HG02759 (cell line): ENCODE measurements around the gene EMILIN1.
"Not testable (repeated sequence)": the region's sequence is repeated elsewhere in the genome, so short reads cannot be mapped to it uniquely, and the experiment has no call there.

Experiments used
- ATAC-seq: cut with Tn5 transposase; IDR thresholded peaks from one replicate; pipeline ENCODE4 v1.9.1; 2021; ENCODE audit warnings: mild to moderate bottlenecking, moderate library complexity; ENCODE audit not compliant: unreplicated experiment

EMILIN1 gene

DNA sequence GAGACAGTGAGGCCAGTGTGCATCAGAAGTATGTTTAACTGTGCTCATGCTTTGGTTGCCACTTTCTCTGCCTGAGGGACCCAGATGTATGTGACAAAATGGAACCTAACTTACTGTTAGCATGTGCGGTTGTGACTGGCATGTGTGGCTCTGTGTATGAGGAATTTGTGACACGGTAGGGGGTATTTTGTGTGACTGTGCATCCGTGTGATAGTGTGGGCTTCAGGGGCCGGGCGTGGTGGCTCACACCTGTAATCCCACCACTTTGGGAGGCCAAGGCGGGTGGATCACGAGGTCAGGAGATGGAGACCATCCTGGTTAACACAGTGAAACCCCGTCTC is 40.9 kb downstream of the EMILIN1 start:
- ATAC-seq = not testable (repeated sequence)

DNA sequence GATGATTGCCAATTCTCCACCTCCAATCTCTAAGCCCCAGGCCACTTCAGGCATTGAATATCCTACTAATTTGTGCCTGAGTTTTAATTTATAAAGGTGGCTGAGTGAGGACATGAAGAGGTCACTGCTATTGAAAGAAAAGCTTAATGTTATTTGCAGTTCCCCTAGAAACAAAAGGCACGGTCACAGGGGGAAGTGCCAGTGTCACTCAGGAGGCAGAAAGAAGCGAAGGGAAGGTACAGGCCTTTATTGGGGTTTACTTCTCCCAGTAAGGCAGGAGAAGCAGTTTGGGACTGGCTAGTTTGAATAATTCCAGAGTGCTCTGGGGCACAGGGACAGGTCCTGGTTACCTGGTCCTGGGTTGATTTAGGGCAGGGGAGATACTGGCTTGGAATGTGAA is 43.5 kb downstream of the EMILIN1 start:
- ATAC-seq = no peak

- no peak for ATAC-seq
Measured at GRCh38 chr2:27122791-27123190, 44.4 kb downstream of the EMILIN1 start.

GRCh38 chr2:27123302-27124150 is 45.1 kb downstream of the EMILIN1 start, which contains the start of gene ABHD1:
ABHD1 (plus strand) TSS chr2:27123815; CDS start chr2:27123949, 134 bp downstream.
- no peak for ATAC-seq

GRCh38 chr2:27125104-27125503 is 46.7 kb downstream of the EMILIN1 start:
- no peak for ATAC-seq

DNA sequence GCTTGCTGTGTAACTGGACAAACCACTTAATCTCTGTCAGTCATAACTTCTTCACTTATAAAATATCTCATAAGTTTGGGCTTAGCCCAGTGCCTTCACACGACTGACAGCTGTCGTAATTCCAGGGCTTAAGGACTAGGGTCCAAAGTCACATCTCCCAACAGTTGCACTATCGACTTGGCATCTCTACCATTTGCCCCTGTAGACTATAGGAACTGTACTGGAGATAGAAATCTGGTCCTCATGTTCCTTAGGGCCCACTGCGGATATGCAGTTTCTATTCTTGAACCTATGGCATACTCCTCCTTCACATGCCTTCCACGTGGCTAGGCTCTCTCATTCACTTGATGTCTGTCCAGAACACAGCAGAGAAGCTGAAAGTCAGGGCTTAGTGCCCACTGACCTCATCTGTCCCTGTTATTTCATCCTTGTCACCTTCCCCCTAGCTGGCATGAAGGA is 47.9 kb downstream of the EMILIN1 start:
- ATAC-seq = no peak

DNA sequence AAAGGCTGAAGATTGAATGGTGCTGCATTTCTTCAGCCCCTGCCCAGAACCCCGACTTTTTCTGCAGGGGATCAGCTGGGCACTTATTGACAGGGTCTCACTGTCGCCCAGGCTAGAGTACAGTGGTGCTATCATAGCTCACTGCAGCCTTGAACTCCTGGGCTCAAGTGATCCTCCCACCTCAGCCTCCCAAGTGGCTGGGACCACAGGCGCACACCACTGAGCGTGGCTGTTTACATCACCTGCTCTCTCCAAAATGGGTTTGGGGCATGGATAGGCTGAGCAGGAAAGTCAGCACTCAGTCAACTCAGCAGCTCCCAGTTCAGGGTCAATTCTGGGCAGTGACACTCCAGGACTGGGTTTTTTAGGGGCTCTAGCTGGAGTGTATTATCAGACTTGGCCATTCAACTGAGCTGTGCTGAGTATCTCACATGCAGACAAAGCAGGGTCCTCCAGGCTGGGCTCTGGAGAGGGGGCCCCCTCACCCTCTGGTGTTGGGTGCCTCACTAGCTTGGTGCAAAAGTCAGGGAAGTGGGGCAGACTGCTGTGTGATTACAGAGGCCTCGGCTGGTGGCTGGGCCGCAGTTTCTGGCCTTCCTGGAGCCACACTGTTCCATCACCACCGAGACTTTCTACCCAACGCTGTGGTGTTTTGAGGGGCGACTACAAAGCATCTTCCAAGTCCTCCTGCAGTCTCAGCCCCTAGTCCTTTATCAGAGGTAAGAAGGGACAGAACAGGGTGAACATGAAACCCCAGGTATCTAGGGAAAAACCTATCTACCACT is 49.7 kb downstream of the EMILIN1 start:
- no peak for ATAC-seq

DNA sequence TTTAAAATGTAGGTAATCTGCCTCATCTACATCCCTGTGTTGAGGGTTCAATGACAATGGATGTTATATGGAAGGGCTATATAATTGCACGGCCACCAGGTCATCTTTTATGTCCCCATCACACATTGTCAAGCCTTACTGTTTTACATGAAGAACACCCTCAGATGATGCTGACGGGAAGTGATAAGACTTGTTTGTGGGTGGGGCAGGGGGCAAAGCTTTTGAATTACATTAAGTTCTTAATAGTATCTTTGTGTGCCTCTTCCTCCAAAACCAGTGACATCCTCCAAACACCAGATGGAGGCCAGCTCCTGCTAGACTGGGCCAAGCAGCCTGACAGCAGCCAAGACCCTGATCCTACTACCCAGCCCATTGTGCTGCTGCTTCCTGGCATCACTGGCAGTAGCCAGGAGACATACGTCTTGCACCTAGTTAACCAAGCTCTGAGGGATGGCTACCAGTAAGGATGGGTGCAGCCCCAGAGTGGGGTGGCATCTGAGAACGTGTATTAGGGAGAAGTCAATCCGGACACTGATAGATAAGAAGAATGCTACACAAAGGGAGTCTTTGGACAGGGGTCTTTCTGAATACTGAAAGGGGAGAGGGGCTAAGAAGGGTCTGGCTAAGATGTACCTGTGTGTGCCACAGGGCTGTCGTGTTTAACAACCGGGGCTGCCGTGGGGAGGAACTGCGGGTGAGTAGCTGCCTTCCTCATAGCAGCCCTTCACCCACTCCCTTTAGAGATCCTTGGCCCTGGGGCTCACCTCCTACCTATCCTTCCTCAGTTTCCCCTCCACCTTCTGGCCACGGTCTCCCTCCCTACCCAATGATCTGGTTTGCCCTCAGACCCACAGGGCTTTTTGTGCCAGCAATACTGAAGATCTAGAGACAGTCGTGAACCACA is 50.5 kb downstream of the EMILIN1 start:
- no peak for ATAC-seq

DNA sequence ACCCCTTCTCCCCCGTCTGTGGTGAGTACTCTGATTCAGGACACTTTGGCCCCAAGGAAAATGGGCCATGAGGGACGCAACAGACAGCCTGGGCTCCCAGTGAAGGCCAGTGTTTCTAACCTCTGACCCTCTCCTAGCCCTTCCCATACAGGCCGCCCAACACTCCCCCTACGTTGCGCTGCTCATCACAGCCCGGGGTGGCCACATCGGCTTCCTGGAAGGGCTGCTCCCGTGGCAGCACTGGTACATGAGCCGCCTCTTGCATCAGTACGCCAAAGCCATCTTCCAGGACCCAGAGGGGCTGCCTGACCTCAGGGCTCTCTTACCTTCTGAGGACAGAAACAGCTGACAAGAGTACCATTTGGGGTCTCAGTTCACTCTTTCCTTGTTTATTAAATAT is 52.0 kb downstream of the EMILIN1 start:
- no peak for ATAC-seq

DNA sequence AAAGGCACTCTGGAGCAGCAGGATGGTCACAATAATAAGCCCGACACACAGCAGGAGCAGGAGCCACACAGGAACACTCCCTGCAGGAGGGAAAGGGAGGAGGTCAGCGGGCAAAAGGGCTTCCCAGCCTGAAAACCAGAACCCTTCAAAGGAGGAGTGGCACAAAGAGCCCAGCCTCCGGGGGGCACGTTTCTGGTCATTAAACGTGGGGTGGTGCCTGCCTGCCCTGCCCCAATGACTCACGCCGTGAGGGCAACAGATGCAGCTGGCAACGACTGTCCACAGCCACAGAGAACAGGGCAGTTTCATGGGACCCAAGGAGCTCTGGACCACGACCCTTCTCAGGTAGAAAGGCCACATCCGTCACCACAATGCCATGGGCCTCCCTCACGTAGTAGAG is 53.0 kb downstream of the EMILIN1 start:
- ATAC-seq = no peak

- ATAC-seq = no peak
Measured at GRCh38 chr2:27133195-27133875, 54.9 kb downstream of the EMILIN1 start.

- peak; percentile 89 for ATAC-seq
Measured at GRCh38 chr2:27133905-27134780, 55.7 kb downstream of the EMILIN1 start, which contains the start of gene PREB. PREB (minus strand) TSS chr2:27134636; CDS start chr2:27134421, 215 bp downstream.

GRCh38 chr2:27134781-27135477 is 56.5 kb downstream of the EMILIN1 start:
- ATAC-seq = no peak

DNA sequence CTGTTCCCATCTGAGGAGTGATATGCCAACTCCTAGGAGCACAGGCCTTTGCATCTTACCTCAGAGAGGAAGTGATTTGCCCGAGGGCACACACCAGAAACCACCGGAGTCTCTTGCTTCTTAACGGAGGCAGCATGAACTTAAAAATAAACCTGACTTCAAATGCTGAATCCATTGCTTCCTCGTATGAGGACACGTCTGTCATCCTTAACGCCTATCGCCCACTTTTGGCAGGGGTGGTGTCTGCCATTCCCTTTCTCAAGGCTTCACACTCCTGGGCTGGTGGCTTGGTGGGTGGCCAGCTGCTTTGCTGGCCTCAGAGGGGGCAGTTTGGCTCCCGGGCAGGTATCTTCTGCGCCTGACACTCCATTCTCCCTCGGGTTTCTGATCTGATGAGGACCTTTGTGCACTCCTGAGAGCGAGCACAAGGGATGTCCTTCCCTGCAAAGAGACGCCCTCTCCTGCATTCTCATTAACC is 57.1 kb downstream of the EMILIN1 start:
- no peak for ATAC-seq
